Fibroblast of villous mesenchyme (primary cell): ENCODE measurements around the gene NAB2. TPM values are rescaled to one million over a fixed set of nuclear protein-coding genes. Genes with fewer than 3 reads are reported as not detected.

ENCODE experiments used
- DNase-seq: peaks from one replicate; pipeline ENCODE4 v3.0.0-alpha.2; 2010; ENCODE audit warnings: low read depth
- H3K4me3 ChIP-seq: 2 replicates; pipeline ENCODE4 v1.5.1; 2011; ENCODE audit warnings: low read depth, mild to moderate bottlenecking, low read length
- total RNA-seq: library from RNA; depleted of rRNA; stranded (reverse); fragments of >200 nt; gene quantifications from 2 replicates; pipeline ENCODE4 v1.2.3, GENCODE V29; 2012
- TF ChIP-seq, protein P1 (sequence below): IDR thresholded peaks from 2 replicates; pipeline ENCODE4 v1.5.1; 2012; ENCODE audit warnings: low read depth, mild to moderate bottlenecking, low read length; ENCODE audit not compliant: insufficient read depth

Gene NAB2
- total RNA-seq, 1 donor = 38.0 TPM

DNA sequence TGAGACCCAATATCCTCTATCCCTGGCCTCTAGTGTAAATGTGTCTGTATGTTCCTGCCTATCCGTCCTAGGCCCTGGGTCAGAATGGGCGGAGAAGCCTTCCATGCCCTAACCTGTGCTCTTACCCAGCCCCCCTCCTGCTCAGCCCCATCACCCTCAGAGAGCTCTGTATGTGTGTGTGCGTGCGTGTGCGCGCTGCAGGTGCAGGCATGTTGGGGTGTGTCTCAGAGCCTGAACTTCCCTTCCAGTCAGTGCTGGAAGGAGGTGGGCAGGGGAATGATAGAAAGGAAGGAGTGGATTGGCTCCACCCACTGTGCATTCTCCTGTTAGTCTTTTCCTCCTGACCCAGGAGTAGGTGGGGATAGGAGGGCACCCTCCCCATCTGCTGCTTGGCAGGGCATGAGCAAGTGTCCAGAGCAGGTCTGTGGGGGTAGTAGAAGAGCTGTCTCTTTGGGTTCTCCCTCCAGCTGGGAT is 7.2 kb downstream of the NAB2 start:
- H3K4me3 ChIP-seq = no peak overlapping the region
- DNase-seq = no peak
- TF ChIP-seq, protein P1, sequence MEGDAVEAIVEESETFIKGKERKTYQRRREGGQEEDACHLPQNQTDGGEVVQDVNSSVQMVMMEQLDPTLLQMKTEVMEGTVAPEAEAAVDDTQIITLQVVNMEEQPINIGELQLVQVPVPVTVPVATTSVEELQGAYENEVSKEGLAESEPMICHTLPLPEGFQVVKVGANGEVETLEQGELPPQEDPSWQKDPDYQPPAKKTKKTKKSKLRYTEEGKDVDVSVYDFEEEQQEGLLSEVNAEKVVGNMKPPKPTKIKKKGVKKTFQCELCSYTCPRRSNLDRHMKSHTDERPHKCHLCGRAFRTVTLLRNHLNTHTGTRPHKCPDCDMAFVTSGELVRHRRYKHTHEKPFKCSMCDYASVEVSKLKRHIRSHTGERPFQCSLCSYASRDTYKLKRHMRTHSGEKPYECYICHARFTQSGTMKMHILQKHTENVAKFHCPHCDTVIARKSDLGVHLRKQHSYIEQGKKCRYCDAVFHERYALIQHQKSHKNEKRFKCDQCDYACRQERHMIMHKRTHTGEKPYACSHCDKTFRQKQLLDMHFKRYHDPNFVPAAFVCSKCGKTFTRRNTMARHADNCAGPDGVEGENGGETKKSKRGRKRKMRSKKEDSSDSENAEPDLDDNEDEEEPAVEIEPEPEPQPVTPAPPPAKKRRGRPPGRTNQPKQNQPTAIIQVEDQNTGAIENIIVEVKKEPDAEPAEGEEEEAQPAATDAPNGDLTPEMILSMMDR = no peak

DNA sequence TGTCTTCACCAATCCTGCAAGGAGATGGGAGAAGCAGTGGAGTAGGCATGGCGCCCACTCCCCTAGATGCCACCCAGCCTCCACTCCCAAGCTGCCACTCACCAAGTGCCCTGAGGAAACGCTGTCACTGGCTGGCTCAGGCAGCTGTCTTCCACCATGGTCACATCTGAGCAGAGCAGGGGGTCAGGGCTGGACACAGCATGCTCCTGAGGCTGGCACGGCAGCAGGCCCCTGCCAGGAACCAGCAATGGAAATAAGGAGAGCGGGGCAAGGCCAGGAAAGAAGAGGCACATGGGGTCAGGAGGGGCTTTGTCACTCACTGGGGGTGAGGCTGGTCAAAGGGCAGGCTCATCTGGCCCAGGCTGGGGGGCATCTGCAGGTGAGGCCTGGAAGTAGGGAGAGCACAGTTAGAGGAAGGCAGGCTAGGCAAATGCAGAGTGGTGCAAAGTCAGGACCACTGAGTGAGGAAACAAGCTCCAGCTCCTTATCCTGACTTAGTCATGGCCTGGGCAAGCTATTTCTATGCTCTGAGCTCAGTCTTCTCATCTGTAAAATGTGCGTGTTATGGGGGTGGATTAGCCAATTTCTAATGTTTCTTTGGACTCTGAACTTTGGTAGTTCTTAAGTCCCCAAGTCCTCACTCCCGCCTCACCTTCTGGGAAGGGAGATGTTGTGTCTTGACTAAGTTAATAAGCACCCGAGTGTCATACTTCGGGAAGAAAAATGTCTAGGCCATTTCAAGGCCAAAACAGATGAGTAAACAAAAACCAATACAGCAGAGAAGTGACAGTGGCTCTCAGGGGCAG is 8.0 kb downstream of the NAB2 start:
- no peak for DNase-seq
- TF ChIP-seq, protein P1 = no peak
- H3K4me3 ChIP-seq = no peak overlapping the region

DNA sequence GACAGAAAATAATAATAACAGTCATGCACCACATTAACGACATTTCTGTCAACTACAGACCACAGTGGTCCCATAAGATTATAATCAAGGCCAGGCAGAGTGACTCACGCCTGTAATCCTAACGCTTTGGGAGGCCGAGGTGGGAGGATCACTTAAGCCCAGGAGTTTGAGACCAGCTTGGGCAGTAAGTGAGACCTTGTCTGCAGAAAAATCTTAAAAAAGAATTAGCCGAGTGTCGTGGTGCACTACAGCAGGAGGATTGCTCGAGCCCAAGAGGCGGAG is 8.6 kb downstream of the NAB2 start:
- TF ChIP-seq, protein P1 = no peak
- H3K4me3 ChIP-seq = no peak overlapping the region
- DNase-seq = no peak

DNA sequence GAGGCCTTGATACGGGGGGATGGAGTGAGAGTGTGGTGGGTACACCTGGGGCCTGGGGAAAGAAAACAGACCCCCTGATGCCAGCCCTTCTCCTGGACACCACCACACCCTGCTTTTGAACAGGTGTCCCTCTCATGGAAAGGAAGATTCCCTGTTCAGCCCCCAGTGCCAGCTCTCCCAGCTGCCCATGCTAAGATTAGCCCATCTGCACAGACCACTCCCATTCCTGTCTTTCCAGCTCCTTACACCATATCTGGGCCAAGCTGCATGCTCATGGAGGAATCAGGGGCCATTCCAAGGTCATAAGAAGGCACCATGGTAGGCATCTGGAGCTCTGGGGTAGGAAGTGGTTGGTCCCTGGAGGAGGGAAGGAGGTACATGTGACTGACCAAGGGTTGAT is 9.6 kb downstream of the NAB2 start:
- H3K4me3 ChIP-seq = no peak overlapping the region
- TF ChIP-seq, protein P1 = no peak
- no peak for DNase-seq

DNA sequence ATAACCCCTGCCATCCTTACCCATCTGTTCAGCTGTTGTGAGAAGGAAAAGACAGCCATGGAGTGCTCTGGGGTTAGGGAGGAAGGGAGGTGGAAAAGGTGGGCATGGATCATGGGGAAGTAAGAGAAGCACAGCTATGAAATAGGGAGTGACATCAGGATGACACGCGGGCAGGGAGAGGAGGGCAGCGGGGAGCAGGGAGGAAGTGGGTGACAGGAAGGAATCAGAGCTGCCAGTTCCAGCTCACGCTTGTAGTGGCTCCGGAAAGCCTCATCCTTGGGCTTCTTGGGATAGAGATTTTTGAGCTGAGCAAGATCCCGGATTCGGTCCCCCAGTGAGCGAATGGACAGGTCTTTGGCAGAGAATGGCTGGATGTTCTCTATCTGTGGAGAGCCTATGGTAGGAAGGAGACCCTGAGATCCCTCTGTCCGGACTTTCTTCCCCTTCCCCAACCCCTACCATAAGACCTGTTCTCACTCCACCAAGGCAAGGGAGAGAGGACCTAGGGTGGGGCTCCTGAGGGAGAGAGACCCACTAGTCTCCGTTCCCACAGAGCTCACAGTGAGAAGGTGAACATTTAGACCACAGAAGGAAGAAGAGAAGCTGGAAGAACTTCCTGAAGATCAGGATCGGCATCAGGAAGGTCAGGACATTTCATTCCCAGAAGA is 10.3 kb downstream of the NAB2 start:
- TF ChIP-seq, protein P1 = no peak
- H3K4me3 ChIP-seq = no peak overlapping the region
- no peak for DNase-seq

DNA sequence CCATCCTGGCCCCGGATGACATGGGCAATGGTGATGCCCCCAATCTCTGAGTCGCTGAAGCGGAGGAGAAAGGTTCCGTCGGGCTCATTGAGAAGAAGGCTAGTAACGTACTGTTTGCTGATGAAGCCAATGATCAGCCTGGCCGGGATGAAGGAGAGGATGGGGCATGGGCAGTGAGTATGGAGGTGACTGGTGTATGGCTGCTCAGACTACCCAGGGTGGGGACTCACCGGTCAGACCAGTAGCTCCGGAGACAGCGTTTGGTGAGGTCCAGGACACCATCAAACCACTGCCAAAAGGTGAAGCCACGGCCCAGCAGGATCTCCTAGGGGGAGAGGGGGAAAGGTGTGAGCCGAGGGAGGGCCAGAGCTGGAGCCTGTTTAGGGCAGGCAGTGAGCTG is 10.9 kb downstream of the NAB2 start:
- TF ChIP-seq, protein P1 = no peak
- DNase-seq = no peak
- H3K4me3 ChIP-seq = no peak overlapping the region
